ENCODE measurements around the gene FBXO22.

DNA sequence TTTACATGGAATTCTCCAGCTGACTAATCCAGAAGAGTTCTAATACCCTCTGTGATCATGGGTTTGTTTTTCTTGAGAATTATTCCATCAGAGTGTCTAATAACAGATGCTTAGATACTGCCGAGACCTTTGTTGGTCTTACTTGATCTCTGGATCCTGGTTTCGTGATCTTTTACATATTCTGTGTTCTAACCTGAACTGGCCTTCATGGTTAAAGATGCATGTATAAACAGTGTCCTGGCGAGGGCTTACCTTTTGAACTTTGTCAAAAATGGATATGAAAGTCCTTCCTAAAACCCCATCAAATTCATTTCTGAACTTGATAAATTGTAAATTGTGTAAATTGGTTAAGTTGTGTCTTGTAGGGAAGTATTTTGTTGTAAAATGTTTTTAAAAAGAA is 35.7 kb upstream of the FBXO22 start:
- TF ChIP-seq, protein P1, sequence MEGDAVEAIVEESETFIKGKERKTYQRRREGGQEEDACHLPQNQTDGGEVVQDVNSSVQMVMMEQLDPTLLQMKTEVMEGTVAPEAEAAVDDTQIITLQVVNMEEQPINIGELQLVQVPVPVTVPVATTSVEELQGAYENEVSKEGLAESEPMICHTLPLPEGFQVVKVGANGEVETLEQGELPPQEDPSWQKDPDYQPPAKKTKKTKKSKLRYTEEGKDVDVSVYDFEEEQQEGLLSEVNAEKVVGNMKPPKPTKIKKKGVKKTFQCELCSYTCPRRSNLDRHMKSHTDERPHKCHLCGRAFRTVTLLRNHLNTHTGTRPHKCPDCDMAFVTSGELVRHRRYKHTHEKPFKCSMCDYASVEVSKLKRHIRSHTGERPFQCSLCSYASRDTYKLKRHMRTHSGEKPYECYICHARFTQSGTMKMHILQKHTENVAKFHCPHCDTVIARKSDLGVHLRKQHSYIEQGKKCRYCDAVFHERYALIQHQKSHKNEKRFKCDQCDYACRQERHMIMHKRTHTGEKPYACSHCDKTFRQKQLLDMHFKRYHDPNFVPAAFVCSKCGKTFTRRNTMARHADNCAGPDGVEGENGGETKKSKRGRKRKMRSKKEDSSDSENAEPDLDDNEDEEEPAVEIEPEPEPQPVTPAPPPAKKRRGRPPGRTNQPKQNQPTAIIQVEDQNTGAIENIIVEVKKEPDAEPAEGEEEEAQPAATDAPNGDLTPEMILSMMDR (conservative IDR thresholded peaks at IDR 0.05 in 1 of 2, IDR thresholded peaks at IDR 0.05 in 1 of 2; ENCODE audit: extremely low read depth in 1 of 2, insufficient read depth in 1 of 2, low read depth in 1 of 2, low read length in 2 of 2), result no peak
- no peak for TF ChIP-seq EZH2 (IDR thresholded peaks at IDR 0.05; ENCODE audit: borderline replicate concordance, low read length)
